HFFc6 (cell line): ENCODE data around the gene ZNF747. TPM values are rescaled to one million over a fixed set of nuclear protein-coding genes. Genes with fewer than 3 reads are reported as not detected.

Experiments used
- DNase-seq: peaks from one replicate; pipeline ENCODE4 v3.0.0-alpha.2; 2018
- H3K27ac Mint-ChIP-seq: 2 replicates; pipeline ENCODE4 v1.8.0; 2020; ENCODE audit warnings: mild to moderate bottlenecking, mixed read lengths
- H3K27me3 Mint-ChIP-seq: 2 replicates; pipeline ENCODE4 v1.8.0; 2021; ENCODE audit warnings: mild to moderate bottlenecking, moderate library complexity, mixed read lengths; ENCODE audit not compliant: insufficient read depth
- H3K36me3 Mint-ChIP-seq: 2 replicates; pipeline ENCODE4 v1.8.0; 2021; ENCODE audit warnings: low read depth, mixed read lengths
- H3K4me1 Mint-ChIP-seq: 2 replicates; pipeline ENCODE4 v1.8.0; 2020; ENCODE audit warnings: low read depth, mixed read lengths
- H3K4me3 Mint-ChIP-seq: 2 replicates; pipeline ENCODE4 v1.8.0; 2020; ENCODE audit warnings: mild to moderate bottlenecking, moderate library complexity, mixed read lengths
- H3K9me3 Mint-ChIP-seq: 2 replicates; pipeline ENCODE4 v1.8.0; 2020; ENCODE audit warnings: mild to moderate bottlenecking, mixed read lengths
- CTCF ChIP-seq: fragments of 200-600 bp; sonication (generic); IDR thresholded peaks from 2 replicates; pipeline ENCODE4 v1.5.0; 2021; ENCODE audit warnings: antibody characterized with exemption, mild to moderate bottlenecking
- microRNA-seq: library from miRNA; unstranded; fragments of <30 nt; microRNA quantifications from one replicate; pipeline ENCODE4, GENCODE V29; 2019
- total RNA-seq, 6 experiments: library from RNA; stranded (reverse); fragmentation: NEBNext Ultra II Directional; extraction: Animal tissue kit (Norgen Biotek cat#: 25700); gene quantifications; 2 replicates in 1 of 6; 3 replicates in 5 of 6; pipeline ENCODE4 v1.2.3, GENCODE V29; 2021

The ZNF747 gene
- total RNA-seq, 6 experiments from 2014 or later = 3.2 to 4.7 (median 3.8) TPM

GRCh38 chr16:30482366-30482765, 52.3 kb downstream of the ZNF747 start:
- H3K36me3 Mint-ChIP-seq = no peaks in the 10 kb centered on the region
- peaks cover 38% of the 10 kb centered on the region for H3K27me3 Mint-ChIP-seq
- H3K9me3 Mint-ChIP-seq = no peaks in the 10 kb centered on the region
- H3K27ac Mint-ChIP-seq = no peak overlapping the region
- peak; percentile 14; the same call in 1 of the 2 replicates for TF ChIP-seq CTCF
- no peak overlapping the region for H3K4me3 Mint-ChIP-seq
- H3K4me1 Mint-ChIP-seq = peaks cover 5% of the 10 kb centered on the region; the same call in 1 of the 2 replicates
- DNase-seq = no peak

- DNase-seq = no peak
- Mint-ChIP-seq H3K36me3 (no peaks in the 10 kb centered on the region), H3K4me3 (no peak overlapping the region), H3K27me3 (peaks cover 35% of the 10 kb centered on the region), H3K27ac (no peak overlapping the region), H3K4me1 (peaks cover 5% of the 10 kb centered on the region; the same call in 1 of the 2 replicates), H3K9me3 (no peaks in the 10 kb centered on the region)
- no peak for TF ChIP-seq CTCF
These were observed 53.3 kb downstream of the ZNF747 start for GRCh38 chr16:30481381-30481780.

Small RNA genes lying within 50 kb of the gene (microRNA-seq; reads per million reads assigned to microRNA genes)
- gene MIR4518 = not detected

Other genes starting within 250 kb of the ZNF747 start
- gene CD2BP2, start 179.6 kb downstream of the ZNF747 start, total RNA-seq = 10 to 100 TPM; 76.2 to 91.0 (median 80.4) TPM
- 10 to 100 TPM; 44.6 to 51.6 (median 46.3) TPM for gene TBC1D10B, start 164.4 kb downstream of the ZNF747 start, total RNA-seq
- gene MYL11, start 160.1 kb downstream of the ZNF747 start, total RNA-seq = 1 to 10 TPM in 1 of 6 experiments, under 1 TPM in 2, not detected in 3; 0.77 to 1.2 (median 0.82) TPM
- 1 to 10 TPM; 1.5 to 2.8 (median 1.8) TPM for gene SEPTIN1, start 152.3 kb downstream of the ZNF747 start, total RNA-seq
- gene ZNF48, start 139.4 kb downstream of the ZNF747 start, total RNA-seq = 1 to 10 TPM; 5.3 to 7.9 (median 6.1) TPM
- gene ZNF771, start 127.3 kb downstream of the ZNF747 start, total RNA-seq = 10 to 100 TPM; 15.8 to 19.1 (median 16.8) TPM
- 10 to 100 TPM; 24.9 to 37.9 (median 28.5) TPM for gene DCTPP1, start 104.8 kb downstream of the ZNF747 start, total RNA-seq
- gene SEPHS2, start 89.0 kb downstream of the ZNF747 start, total RNA-seq = 10 to 100 TPM; 29.7 to 36.7 (median 31.1) TPM
- not detected for gene ITGAL, start 62.1 kb downstream of the ZNF747 start, total RNA-seq
- 10 to 100 TPM; 19.8 to 22.8 (median 20.8) TPM for gene ZNF768, start 8.3 kb downstream of the ZNF747 start, total RNA-seq
- gene ZNF764, start 23.5 kb upstream of the ZNF747 start, total RNA-seq = 1 to 10 TPM; 5.1 to 6.8 (median 5.7) TPM
- gene ZNF688, start 36.9 kb upstream of the ZNF747 start, total RNA-seq = 10 to 100 TPM in 1 of 6 experiments, 1 to 10 TPM in 5; 5.9 to 10.4 (median 7.6) TPM
- gene ZNF785, start 50.8 kb upstream of the ZNF747 start, total RNA-seq = 10 to 100 TPM in 3 of 6 experiments, 1 to 10 TPM in 3; 7.3 to 12.2 (median 10.1) TPM
- 1 to 10 TPM; 6.9 to 8.7 (median 7.5) TPM for gene ZNF689, start 75.5 kb upstream of the ZNF747 start, total RNA-seq
- 10 to 100 TPM; 26.8 to 34.6 (median 29.8) TPM for gene PRR14, start 116.1 kb upstream of the ZNF747 start, total RNA-seq
- 10 to 100 TPM; 54.1 to 72.1 (median 64.5) TPM for gene FBRS, start 123.6 kb upstream of the ZNF747 start, total RNA-seq
- gene SRCAP, start 164.3 kb upstream of the ZNF747 start, total RNA-seq = 10 to 100 TPM; 43.4 to 48.1 (median 45.9) TPM
- 10 to 100 TPM; 26.6 to 31.0 (median 27.7) TPM for gene PHKG2, start 213.6 kb upstream of the ZNF747 start, total RNA-seq
- 1 to 10 TPM; 4.3 to 7.6 (median 5.1) TPM for gene CFAP119, start 227.2 kb upstream of the ZNF747 start, total RNA-seq
- gene RNF40, start 227.5 kb upstream of the ZNF747 start, total RNA-seq = 100 to 1,000 TPM in 5 of 6 experiments, 10 to 100 TPM in 1; 98.2 to 120 (median 104) TPM